Suppressor macrophage treated with lipopolysaccharide for 1 hour (primary cell): ENCODE results near the gene FOXA3.
A peak's percentile ranks its signal among the peaks of the same experiment; 100 is the strongest.

Experiments
- DNase-seq, 3 donors: peaks; one replicate each; pipeline ENCODE4 v3.0.0-alpha.2; 2020 to 2022

The FOXA3 gene

DNA sequence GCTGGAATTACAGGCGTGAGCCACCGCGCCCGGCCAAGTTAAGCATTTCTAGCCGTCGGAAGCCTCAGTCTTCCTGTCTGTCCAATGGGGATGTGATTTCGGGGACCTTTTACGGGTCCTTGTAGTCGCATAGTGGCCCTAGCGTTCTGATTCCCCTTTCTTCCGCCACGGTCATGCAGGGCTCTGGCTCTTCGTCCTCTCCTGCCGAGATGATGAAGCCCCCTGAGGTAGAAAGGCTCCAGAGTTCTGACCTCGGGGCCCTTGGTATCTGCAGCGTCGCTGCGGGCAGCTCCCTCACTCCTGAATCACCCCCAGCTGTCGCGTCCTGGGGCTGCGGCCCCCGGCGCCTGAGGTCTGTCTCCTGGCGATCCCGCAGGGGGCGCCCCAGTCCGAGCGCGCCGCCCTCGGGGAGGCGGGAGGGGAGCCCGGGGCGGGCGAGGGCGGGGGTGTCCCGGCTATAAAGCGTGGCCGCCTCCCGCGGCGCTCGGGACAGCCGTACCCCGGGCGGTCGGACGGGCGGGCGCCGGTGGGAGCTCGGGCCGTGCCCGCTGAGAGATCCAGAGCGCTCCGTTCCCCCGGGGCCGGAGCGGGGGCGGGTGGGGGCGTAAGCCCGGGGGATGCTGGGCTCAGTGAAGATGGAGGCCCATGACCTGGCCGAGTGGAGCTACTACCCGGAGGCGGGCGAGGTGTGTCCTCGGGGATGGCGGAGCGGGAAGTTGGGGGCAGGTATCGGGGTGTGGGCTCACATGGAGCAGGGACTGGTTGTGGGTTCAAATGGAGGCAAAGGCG is at the start of gene FOXA3:
FOXA3 (plus strand) TSS at position 487 of the 789 bp plus-strand sequence; CDS start at position 618, 131 bp downstream.
- DNase-seq, result peak; percentile 59 to 87 (median 72)

DNA sequence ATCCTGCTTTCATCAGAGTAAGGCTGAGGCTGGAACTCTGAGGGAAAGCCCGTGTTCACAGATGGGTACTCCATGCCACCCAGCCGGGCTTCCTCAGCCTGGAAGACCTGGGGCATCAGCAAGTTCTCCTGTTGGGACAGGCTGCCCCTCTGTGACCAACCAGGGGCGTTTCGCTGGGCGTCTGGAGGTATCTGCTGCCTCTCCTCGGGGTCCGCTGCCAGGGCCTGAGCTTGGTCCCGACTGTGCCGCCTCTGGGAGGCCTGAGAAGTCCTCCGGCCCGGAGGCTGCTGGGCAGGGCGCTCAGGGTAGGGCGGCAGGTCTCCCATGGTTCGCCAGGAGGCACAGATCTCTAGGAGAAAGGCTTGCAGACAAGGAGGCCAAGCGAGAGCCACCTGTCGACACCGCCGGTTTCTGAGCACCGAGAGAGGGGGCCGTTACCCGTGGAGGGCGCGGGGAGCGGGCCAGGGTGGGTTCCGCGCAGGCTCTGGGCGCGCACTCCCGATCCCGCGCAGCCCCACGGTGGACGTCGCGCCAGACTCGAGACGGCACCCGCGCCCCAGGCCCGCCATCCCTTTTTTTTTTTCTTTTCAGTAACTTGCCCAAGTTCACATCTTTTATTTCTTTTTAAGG is 49.2 kb upstream of the FOXA3 start, which contains the start of gene RSPH6A:
RSPH6A (minus strand) TSS at position 458 of the 630 bp plus-strand sequence; CDS start at position 326, 132 bp downstream.
- peak in 1 of 3 donors; percentile 16 for DNase-seq

GRCh38 chr19:45815481-45816216 is 48.5 kb upstream of the FOXA3 start:
- DNase-seq, result no peak

DNA sequence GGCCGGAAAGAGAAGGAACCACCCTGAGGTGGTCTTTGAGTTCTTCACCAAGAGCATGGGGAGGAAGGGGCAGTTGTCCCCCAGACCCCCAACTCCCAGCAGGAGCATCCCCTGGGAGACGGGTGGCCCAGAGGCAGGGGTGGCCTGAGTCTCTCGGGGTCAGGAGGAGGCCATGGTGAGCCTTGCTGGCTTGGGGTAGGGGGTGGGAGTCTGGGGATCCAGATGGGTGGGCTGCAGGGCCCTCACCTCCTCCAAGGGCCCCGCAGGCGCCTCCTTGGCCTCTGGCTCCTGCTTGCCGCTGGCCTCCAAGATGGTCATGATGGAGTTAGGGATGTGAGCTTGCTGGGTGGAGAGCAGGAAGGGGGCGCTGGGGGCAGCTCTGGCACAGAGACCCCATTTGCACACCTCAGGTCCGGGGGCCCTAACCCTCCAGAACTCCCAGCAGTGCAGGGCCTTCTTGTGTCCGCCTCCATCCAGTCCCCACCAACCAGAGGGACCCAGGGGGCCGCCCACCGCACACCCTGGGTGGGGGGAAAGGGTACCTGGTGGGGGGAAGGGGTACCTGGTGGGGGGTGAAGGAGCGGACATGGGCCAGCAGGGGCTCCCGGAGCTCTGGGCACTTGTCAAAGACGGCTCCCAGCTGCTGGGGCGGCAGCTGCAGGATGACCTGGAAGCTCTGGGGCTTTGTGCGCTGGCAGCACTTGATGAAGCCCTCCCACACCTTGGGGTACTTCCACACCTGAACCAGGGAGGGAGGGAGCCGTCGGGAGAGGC is 47.7 kb upstream of the FOXA3 start:
- no peak for DNase-seq

DNA sequence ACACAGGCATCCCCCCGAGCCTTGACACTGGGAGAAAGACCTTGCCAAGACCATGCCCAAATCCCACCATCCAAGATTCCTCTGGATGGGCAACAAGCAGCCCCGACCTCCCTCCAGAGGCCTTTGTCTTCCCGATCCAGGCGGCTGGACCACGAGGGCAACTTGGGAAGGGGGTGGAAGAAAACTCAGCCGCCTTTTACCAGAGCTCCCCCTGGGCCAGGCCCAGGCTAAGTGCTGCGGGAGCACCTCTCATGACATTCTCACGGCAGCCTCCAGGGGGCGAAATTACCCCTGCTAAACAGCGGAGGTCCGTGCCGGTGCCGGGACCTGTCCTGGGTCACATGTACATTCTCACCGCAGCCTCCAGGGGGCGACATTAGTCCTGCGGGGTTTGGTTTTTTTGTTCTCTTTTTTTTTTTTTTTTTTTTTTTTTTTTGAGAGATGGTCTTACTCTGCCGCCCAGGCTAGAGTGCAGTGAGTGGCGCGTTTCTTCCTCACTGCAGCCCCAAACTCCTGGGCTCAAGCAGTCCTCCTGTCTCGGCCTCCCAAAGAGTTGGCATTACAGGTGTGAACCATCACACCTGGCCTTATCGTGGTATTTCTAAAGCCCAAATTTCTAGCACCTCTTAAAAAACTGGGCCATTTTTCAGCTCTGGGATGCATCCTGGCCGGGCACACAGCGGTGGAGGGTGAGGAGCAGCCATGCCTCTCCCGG is 47.0 kb upstream of the FOXA3 start:
- peak; percentile 96 to 98 (median 97) for DNase-seq

- no peak for DNase-seq
Measured at GRCh38 chr19:45817725-45818301, 46.3 kb upstream of the FOXA3 start.

GRCh38 chr19:45819769-45820168 is 44.4 kb upstream of the FOXA3 start:
- no peak for DNase-seq

GRCh38 chr19:45820413-45821102 is 43.6 kb upstream of the FOXA3 start:
- no peak for DNase-seq

DNA sequence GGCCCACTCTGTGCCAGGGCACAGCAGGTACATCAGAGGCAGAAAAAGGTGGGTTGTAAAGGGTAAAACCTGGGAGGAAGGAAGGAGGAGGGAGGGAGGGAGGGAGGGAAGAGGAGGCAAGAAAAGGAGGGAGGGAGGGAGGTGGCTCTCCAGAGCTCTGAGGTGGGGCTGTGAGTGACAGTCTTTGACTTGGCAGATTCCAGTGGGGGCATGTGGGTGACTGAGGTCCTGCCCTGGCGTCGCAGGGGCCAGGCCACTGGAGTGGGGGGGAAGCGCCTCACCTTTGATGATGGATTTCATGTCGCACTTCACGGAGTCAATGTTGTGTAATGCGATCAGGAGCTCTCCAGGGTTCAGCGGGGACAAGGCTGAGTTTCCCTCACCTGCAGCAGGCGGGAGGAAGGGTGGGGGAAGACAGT is 43.0 kb upstream of the FOXA3 start:
- DNase-seq, result no peak

- no peak for DNase-seq
Measured at GRCh38 chr19:45821570-45821969, 42.6 kb upstream of the FOXA3 start.

- DNase-seq, result no peak
Measured at GRCh38 chr19:45822716-45823115, 41.4 kb upstream of the FOXA3 start.

DNA sequence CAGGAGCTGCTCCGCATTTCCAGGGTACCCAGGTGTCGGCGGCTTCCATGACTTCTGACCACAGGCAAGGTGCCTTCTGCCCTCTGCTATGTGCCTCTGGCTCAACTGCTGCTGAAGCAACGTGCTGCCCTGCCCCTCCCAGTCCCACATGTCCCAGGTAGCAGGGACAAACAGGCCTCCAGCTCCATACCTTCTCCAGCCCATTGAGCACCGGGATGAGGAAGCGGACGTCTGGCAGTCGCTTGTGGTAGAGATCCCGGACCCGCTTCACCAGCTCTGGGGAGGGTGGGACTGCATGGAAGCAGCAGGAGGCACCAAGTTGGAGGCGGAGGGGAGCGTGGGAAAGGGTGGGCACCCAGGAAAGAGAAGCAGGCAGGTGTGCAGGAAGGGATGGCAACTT is 40.9 kb upstream of the FOXA3 start:
- DNase-seq, result no peak

DNA sequence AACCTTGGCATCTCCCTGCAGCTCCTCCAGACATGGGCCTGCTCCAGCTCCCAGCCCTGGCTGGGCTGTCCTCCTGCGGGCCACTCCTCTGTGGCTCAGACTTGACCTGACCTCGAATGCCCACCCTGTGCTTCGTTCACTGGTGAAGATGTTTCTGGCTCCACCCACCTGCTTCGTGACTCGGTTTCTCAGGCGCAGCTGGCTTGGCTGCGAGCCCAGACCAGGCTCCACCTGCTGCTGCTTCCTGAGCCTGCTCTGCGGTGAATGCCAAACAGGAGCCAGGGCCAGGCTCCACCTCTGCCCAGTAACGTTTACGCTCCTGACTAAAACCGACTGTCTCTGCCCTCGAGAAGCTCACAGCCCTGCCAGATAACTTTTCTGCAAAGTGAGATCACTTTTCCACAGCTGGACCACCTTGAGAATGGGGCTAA is 40.1 kb upstream of the FOXA3 start:
- DNase-seq, result no peak

DNA sequence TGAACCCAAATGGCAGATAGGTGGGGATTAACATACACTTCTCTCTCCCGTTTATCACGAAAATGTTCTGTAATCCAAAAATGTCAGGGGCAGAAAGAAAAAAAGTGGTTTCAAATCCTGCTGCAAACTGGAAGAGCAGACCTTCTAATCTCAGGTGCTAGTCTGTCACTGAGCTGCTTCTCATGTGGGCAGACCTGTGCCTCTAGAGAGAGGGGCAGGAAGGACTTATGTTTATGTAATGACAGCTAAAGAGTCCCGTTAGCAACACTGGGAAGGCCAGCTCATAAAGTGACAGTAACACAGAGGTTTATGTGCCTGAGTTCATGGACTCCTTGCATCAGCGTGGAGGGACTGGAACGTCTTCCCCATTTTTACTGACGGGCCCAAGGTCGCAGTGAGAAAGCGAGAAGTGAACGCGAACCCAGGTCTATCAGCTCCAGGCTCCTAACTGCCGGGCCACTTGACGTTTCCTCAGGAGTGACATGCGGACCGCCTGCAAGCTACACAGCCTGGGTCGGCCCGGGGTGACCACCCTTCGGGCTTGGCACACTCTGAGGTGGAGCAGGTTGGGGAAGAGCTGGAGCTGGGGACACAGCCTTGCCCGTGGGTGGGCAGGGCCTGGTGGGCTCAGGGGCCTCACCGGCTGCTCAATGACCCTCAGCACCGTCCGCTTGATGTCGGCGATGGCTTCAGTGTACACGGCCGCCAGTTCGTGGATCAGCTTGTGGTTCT is 39.4 kb upstream of the FOXA3 start:
- DNase-seq, result no peak

DNA sequence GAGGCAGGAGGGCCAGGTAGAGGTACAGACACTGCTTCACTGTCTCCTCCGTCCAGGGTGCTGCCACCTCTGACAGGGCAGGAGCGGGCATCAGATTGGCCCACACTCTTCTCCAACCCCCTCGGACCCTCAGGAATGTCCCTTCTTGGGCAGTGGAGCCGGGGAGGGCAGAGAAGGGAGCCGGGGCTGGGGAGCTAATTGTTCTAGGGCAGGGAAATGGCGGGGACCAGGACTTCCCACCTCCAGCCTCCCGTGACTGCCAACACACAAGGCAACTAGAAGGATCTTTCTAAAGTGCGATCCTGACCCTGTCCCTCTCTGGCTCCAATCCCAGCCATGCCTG is 38.9 kb upstream of the FOXA3 start:
- no peak for DNase-seq

GRCh38 chr19:45825917-45826893 is 37.9 kb upstream of the FOXA3 start:
- no peak for DNase-seq

- DNase-seq, result no peak
Measured at GRCh38 chr19:45826934-45827333, 37.2 kb upstream of the FOXA3 start.

- DNase-seq, result no peak
Measured at GRCh38 chr19:45827459-45828093, 36.5 kb upstream of the FOXA3 start.

DNA sequence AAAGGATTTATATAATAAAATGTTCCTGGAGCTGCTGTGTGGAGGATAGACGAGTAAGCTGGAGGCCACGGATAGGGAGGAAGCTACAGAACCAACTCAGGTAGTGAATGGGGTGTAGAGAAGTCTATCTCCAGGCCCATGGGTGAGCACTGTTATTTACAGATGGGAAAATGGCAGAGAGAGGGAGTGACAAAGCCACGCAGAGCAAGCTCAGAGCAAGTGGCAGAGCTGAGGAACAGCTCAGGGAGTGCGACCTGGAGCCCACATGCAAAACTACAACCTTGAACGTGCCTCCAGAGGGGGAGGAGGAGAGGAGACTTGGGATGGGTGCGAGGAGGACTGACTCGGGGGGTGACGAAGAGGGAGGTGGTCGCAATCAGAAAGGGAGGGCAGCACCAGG is 35.6 kb upstream of the FOXA3 start:
- no peak for DNase-seq
